IMR-90 (cell line): ENCODE data around the gene FUT1.

Source experiments
- FOS ChIP-seq: fragments of 150-350 bp; IDR thresholded peaks from 2 replicates; pipeline ENCODE4 v1.6.1; 2016; ENCODE audit warnings: low read depth, low read length
- MXI1 ChIP-seq: IDR thresholded peaks from 2 replicates; pipeline ENCODE4 v1.6.1; 2012; ENCODE audit warnings: low read depth, mild to moderate bottlenecking, low read length, moderate library complexity, borderline replicate concordance
- POLR2A ChIP-seq: IDR thresholded peaks from 2 replicates; pipeline ENCODE4 v1.6.1; 2012; ENCODE audit warnings: mild to moderate bottlenecking, low read depth, low read length
- RAD21 ChIP-seq: IDR thresholded peaks from 2 replicates; pipeline ENCODE4 v1.6.1; 2012; ENCODE audit warnings: low read length, improper control_type of control experiment
- RFX5 ChIP-seq: IDR thresholded peaks from 2 replicates; pipeline ENCODE4 v1.8.0; 2012; ENCODE audit warnings: low read depth, mild to moderate bottlenecking, low read length, moderate library complexity
- SMC3 ChIP-seq: fragments of 150-350 bp; IDR thresholded peaks from 2 replicates; pipeline ENCODE4 v1.6.1; 2016; ENCODE audit warnings: low read depth, mild to moderate bottlenecking, antibody characterized with exemption, low read length, moderate library complexity
- TF ChIP-seq, protein P1 (sequence below): conservative IDR thresholded peaks from 2 replicates; pipeline ENCODE4 v1.5.1; 2012; ENCODE audit warnings: mild to moderate bottlenecking, low read depth, low read length, improper control_type of control experiment

DNA sequence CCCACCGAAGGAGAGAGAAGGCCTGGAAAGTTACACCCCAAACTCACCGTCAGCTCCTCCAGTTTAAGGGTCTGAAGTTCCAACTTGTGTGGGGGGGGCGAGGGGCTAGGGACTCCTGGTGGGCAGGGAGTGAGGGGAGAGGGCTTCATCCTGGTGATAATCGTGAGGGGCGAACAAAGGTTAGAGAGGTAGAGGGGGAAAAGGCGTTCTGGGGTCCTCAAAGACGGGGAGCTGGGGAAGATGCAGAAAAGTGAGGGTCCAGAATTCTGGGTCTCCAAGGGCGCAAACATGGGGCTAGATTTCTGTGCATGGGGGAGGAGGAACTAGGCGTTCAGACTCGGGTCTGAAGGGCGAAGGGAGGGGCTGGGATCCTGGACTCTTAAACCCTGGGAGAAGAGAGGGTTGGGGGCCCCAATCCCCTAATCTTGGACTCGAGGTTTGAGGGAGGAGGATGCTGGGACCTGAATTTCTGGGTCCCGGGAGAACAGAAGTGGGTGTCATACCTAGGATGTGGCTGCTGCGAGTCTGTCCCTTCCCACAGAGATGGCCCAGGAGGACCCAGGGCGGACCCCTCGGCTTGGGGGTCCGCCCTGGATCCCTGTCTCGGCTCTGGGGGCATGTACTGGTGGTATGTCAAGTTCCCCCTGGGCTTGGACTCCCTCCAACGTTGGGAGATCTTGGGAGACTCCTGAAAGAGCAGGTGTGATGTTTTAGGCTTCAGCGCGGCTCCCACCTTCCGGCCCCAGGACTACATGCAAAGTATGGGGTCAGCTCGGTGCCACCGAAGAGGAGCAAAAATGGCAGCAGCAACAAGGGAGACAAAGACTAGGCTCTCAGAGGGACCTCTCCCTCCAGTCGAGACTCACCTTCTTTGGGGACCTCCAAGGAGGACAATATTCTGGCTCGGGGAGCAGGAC lies 37.4 kb downstream of the FUT1 start:
- TF ChIP-seq, protein P1, sequence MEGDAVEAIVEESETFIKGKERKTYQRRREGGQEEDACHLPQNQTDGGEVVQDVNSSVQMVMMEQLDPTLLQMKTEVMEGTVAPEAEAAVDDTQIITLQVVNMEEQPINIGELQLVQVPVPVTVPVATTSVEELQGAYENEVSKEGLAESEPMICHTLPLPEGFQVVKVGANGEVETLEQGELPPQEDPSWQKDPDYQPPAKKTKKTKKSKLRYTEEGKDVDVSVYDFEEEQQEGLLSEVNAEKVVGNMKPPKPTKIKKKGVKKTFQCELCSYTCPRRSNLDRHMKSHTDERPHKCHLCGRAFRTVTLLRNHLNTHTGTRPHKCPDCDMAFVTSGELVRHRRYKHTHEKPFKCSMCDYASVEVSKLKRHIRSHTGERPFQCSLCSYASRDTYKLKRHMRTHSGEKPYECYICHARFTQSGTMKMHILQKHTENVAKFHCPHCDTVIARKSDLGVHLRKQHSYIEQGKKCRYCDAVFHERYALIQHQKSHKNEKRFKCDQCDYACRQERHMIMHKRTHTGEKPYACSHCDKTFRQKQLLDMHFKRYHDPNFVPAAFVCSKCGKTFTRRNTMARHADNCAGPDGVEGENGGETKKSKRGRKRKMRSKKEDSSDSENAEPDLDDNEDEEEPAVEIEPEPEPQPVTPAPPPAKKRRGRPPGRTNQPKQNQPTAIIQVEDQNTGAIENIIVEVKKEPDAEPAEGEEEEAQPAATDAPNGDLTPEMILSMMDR = no peak
- TF ChIP-seq RAD21 (no peak), POLR2A (no peak), RFX5 (no peak), SMC3 (no peak), MXI1 (no peak), FOS (no peak)
